Measurements from ENCODE around the gene FLRT1. TPM values are rescaled to one million over a fixed set of nuclear protein-coding genes. Genes with fewer than 3 reads are reported as not detected.

The FLRT1 gene
- polyA plus RNA-seq, 1 donor from 2014 or later = 2.6 TPM

DNA sequence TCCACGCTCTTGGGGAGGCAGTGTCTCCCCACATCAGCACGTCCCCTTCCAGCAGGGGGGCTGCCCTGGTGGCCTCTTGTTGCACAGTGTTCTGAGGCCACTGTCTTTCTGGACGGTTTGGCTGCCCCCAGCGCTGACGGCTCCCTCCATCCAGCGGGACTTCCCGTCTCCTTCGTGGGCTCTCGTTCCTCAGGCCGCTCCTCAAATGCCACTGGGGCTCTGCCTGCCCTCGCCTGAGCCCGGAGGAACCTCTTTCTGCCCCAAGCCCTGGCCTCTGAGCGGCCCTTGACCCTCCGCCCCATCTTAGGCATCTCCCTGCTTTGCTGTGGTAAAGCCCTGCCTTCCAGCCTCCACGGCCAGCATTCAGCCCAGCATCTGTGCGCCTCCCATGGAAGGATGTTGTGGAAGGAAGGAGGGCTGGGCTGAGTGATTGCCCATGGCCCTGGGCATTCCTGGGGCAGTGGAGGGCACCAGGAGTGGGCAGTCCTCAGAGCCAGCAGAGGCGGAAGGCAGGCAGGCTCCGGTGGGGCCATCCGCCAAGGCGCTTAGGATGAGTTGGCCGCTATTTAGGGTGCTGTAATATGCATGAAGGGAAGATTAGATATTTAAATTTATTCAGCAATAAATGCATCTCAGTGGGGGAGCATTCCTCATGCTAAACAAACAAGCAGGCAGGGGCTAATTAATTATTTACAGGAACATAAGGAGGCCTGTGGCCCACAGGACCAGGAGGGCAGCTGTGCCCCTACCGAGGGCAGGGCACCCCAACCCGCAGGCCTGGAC, 31.7 kb upstream of the FLRT1 start:
- H2AFZ ChIP-seq (ENCODE audit: low read depth, low read length) = no peak overlapping the region
- no peak overlapping the region for H3K9ac ChIP-seq (ENCODE audit: low read length)
- H3K9me2 ChIP-seq (ENCODE audit: insufficient read depth, low read length) = no peaks in the 10 kb centered on the region
- no peaks in the 10 kb centered on the region for H4K20me1 ChIP-seq (ENCODE audit: insufficient read depth)
- H3K36me3 ChIP-seq (ENCODE audit: insufficient read depth, low read length) = no peaks in the 10 kb centered on the region
- H3K9me3 ChIP-seq (ENCODE audit: low read length) = no peaks in the 10 kb centered on the region
- peaks cover 7% of the 10 kb centered on the region for H3K27me3 ChIP-seq (ENCODE audit: insufficient read depth, low read depth, low read length)
- no peak overlapping the region for H3K4me2 ChIP-seq (ENCODE audit: low read length)
- H3K27ac ChIP-seq (ENCODE audit: low read length) = no peak overlapping the region
- no peaks in the 10 kb centered on the region for H3K79me2 ChIP-seq (replicated peaks; ENCODE audit: insufficient read depth, low read length)
- no peak for TF ChIP-seq TAF1 (IDR thresholded peaks at IDR 0.05; ENCODE audit: low read depth)
- TF ChIP-seq, protein P1, sequence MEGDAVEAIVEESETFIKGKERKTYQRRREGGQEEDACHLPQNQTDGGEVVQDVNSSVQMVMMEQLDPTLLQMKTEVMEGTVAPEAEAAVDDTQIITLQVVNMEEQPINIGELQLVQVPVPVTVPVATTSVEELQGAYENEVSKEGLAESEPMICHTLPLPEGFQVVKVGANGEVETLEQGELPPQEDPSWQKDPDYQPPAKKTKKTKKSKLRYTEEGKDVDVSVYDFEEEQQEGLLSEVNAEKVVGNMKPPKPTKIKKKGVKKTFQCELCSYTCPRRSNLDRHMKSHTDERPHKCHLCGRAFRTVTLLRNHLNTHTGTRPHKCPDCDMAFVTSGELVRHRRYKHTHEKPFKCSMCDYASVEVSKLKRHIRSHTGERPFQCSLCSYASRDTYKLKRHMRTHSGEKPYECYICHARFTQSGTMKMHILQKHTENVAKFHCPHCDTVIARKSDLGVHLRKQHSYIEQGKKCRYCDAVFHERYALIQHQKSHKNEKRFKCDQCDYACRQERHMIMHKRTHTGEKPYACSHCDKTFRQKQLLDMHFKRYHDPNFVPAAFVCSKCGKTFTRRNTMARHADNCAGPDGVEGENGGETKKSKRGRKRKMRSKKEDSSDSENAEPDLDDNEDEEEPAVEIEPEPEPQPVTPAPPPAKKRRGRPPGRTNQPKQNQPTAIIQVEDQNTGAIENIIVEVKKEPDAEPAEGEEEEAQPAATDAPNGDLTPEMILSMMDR (IDR thresholded peaks at IDR 0.05; ENCODE audit: poor library complexity, severe bottlenecking) = no peak
- H3K4me3 ChIP-seq (ENCODE audit: low read length) = no peak overlapping the region
- no peaks in the 10 kb centered on the region for H3F3A ChIP-seq (ENCODE audit: insufficient read depth, low read length, poor library complexity, severe bottlenecking)

DNA sequence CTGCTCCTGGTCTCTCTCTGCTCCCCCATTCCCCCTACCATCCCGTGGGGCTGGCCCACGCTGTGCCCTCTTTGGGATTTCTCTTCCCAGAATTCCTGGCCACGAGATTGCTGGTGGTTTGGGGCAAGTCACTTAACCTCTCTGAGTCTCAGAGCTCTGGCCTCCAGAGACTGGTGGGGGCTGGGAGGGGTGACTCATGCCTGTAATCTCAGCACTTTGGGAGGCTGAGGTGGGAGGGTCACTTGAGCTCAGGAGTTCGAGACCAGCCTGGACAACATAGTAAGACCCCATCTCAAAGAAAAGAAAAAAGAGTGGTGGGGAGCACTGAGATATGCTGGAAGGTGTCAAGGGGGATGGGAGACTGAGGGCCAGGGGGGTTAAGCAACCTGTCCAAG, 31.1 kb upstream of the FLRT1 start:
- no peaks in the 10 kb centered on the region for H4K20me1 ChIP-seq (ENCODE audit: insufficient read depth)
- no peak overlapping the region for H3K9ac ChIP-seq (ENCODE audit: low read length)
- no peak overlapping the region for H3K27ac ChIP-seq (ENCODE audit: low read length)
- H3K4me3 ChIP-seq (ENCODE audit: low read length) = no peak overlapping the region
- TF ChIP-seq EZH2 (IDR thresholded peaks at IDR 0.05; ENCODE audit: borderline replicate concordance, insufficient read depth, low read length, poor library complexity, severe bottlenecking) (no peak), TAF1 (IDR thresholded peaks at IDR 0.05; ENCODE audit: low read depth) (no peak), MXI1 (conservative IDR thresholded peaks at IDR 0.05; ENCODE audit: poor library complexity, severe bottlenecking) (no peak), POLR2AphosphoS5 (IDR thresholded peaks at IDR 0.05) (no peak), RAD21 (conservative IDR thresholded peaks at IDR 0.05) (no peak), EP300 (conservative IDR thresholded peaks at IDR 0.05; ENCODE audit: poor library complexity, severe bottlenecking) (no peak), SMC3 (conservative IDR thresholded peaks at IDR 0.05; ENCODE audit: poor library complexity) (no peak)
- TF ChIP-seq, protein P2, sequence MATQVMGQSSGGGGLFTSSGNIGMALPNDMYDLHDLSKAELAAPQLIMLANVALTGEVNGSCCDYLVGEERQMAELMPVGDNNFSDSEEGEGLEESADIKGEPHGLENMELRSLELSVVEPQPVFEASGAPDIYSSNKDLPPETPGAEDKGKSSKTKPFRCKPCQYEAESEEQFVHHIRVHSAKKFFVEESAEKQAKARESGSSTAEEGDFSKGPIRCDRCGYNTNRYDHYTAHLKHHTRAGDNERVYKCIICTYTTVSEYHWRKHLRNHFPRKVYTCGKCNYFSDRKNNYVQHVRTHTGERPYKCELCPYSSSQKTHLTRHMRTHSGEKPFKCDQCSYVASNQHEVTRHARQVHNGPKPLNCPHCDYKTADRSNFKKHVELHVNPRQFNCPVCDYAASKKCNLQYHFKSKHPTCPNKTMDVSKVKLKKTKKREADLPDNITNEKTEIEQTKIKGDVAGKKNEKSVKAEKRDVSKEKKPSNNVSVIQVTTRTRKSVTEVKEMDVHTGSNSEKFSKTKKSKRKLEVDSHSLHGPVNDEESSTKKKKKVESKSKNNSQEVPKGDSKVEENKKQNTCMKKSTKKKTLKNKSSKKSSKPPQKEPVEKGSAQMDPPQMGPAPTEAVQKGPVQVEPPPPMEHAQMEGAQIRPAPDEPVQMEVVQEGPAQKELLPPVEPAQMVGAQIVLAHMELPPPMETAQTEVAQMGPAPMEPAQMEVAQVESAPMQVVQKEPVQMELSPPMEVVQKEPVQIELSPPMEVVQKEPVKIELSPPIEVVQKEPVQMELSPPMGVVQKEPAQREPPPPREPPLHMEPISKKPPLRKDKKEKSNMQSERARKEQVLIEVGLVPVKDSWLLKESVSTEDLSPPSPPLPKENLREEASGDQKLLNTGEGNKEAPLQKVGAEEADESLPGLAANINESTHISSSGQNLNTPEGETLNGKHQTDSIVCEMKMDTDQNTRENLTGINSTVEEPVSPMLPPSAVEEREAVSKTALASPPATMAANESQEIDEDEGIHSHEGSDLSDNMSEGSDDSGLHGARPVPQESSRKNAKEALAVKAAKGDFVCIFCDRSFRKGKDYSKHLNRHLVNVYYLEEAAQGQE (IDR thresholded peaks at IDR 0.05; ENCODE audit: borderline replicate concordance) = no peak
- TF ChIP-seq, protein P1 (IDR thresholded peaks at IDR 0.05; ENCODE audit: poor library complexity, severe bottlenecking) = no peak
- no peaks in the 10 kb centered on the region for H3K79me2 ChIP-seq (replicated peaks; ENCODE audit: insufficient read depth, low read length)
- H3K9me2 ChIP-seq (ENCODE audit: insufficient read depth, low read length) = no peaks in the 10 kb centered on the region
- H3K9me3 ChIP-seq (ENCODE audit: low read length) = no peaks in the 10 kb centered on the region
- no peak overlapping the region for H3K4me2 ChIP-seq (ENCODE audit: low read length)
- H3K27me3 ChIP-seq (ENCODE audit: insufficient read depth, low read depth, low read length) = peaks cover 7% of the 10 kb centered on the region
- no peak overlapping the region for H2AFZ ChIP-seq (ENCODE audit: low read depth, low read length)
- H3K36me3 ChIP-seq (ENCODE audit: insufficient read depth, low read length) = no peaks in the 10 kb centered on the region
- no peaks in the 10 kb centered on the region for H3F3A ChIP-seq (ENCODE audit: insufficient read depth, low read length, poor library complexity, severe bottlenecking)

Measured in neural cell (in vitro differentiated cells).